ENCODE data around the gene COX8A.

COX8A gene

GRCh38 chr11:64021757-64022093 lies 47.3 kb downstream of the COX8A start:
- DNase-seq (ENCODE audit: low read depth): no peak

- no peak for DNase-seq (ENCODE audit: low read depth)
These were observed 47.8 kb downstream of the COX8A start for GRCh38 chr11:64022125-64022784.

GRCh38 chr11:64023712-64024710 lies 49.6 kb downstream of the COX8A start:
- no peak for DNase-seq (ENCODE audit: low read depth)

GRCh38 chr11:64025205-64025604 lies 50.8 kb downstream of the COX8A start:
- no peak for DNase-seq (ENCODE audit: low read depth)
